Body of pancreas (tissue), 4 donors: ENCODE measurements around the gene PRCP.

Experiments used
- POLR2A ChIP-seq, 3 donors: fragments of 450-650 bp; IDR thresholded peaks; one replicate each; pipeline ENCODE4 v1.6.1; 2016; ENCODE audit warnings: antibody characterized with exemption in 3 of 3, mild to moderate bottlenecking in 2 of 3
- TF ChIP-seq, protein P1 (sequence below), 7 experiments: fragments of 450-650 bp in 4 of 7; fragments of 200-600 bp in 3 of 7; sonication (generic) in 3 of 7; IDR thresholded peaks; one replicate each; pipeline ENCODE4 v1.5.1; 2016 to 2019; ENCODE audit warnings: antibody characterized with exemption in 7 of 7

DNA sequence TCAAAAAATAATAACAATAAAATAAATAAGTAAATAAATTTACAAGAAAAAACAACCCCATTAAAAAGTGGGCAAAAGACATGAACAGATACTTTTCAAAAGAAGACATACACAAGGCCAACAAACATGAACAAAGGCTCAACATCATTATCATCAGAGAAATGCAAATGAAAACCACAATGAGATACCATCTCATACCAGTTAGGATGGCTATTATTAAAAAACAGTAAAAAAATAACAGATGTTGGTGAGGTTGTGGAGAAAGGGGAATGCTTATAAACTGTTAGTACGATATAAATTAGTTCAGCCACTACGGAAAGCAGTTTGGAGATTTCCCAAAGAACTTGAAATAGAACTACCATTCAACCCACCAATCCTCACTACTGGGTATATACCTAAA, 44.6 kb downstream of the PRCP start:
- no peak for TF ChIP-seq POLR2A (IDR thresholded peaks at IDR 0.05)
- TF ChIP-seq, protein P1, sequence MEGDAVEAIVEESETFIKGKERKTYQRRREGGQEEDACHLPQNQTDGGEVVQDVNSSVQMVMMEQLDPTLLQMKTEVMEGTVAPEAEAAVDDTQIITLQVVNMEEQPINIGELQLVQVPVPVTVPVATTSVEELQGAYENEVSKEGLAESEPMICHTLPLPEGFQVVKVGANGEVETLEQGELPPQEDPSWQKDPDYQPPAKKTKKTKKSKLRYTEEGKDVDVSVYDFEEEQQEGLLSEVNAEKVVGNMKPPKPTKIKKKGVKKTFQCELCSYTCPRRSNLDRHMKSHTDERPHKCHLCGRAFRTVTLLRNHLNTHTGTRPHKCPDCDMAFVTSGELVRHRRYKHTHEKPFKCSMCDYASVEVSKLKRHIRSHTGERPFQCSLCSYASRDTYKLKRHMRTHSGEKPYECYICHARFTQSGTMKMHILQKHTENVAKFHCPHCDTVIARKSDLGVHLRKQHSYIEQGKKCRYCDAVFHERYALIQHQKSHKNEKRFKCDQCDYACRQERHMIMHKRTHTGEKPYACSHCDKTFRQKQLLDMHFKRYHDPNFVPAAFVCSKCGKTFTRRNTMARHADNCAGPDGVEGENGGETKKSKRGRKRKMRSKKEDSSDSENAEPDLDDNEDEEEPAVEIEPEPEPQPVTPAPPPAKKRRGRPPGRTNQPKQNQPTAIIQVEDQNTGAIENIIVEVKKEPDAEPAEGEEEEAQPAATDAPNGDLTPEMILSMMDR (IDR thresholded peaks at IDR 0.05) = no peak
